IMR-90 (cell line): ENCODE results near the gene SIK2. TPM values are rescaled to one million over a fixed set of nuclear protein-coding genes. Genes with fewer than 3 reads are reported as not detected.

Experiments used
- ATAC-seq: fragments of 200-7000 bp; cut with Tn5 transposase; 2 replicates; pipeline ENCODE4 v1.9.1; 2020; ENCODE audit warnings: low read depth, mild to moderate bottlenecking, moderate library complexity
- BruUV-seq: library from RNA; stranded (reverse); fragments of 400-500 nt; replicated peaks from 2 replicates; lab custom pipeline; 2021; lab: Mats Ljungman, UMichigan
- CTCF ChIA-PET: fragments of 300-600 bp; formaldehyde crosslinking; extraction: SDS; loops from one replicate; lab custom pipeline; 2021; ENCODE audit warnings: antibody characterized with exemption; lab: Yijun Ruan, JAX
- POLR2A ChIA-PET: fragments of 300-600 bp; sonication (Branson Sonifier 250); formaldehyde crosslinking; loops from one replicate; lab custom pipeline; 2022; ENCODE audit warnings: antibody characterized with exemption; ENCODE audit not compliant: unreplicated experiment; lab: Charles Lee
- DNase-seq: peaks from one replicate; pipeline ENCODE4 v3.0.0; 2013
- H2AFZ ChIP-seq: replicated peaks from 2 replicates; pipeline ENCODE3; 2013; ENCODE audit warnings: low read length, mild to moderate bottlenecking; ENCODE audit not compliant: poor library complexity
- H2AK5ac ChIP-seq: 2 replicates; pipeline ENCODE4 v1.6.1; 2013; ENCODE audit warnings: low read depth, low read length, inconsistent platforms
- H2AK9ac ChIP-seq: replicated peaks from 2 replicates; pipeline ENCODE3; 2013; ENCODE audit warnings: mild to moderate bottlenecking, low read depth, low read length, moderate library complexity; ENCODE audit not compliant: poor library complexity
- H2BK120ac ChIP-seq: 2 replicates; pipeline ENCODE4 v1.6.1; 2013; ENCODE audit warnings: low read depth, low read length, inconsistent platforms
- H2BK15ac ChIP-seq: 3 replicates; pipeline ENCODE4 v1.6.1; 2013; ENCODE audit warnings: low read depth, low read length, inconsistent platforms
- H2BK20ac ChIP-seq: 2 replicates; pipeline ENCODE4 v1.6.1; 2013; ENCODE audit warnings: low read depth, mild to moderate bottlenecking, inconsistent platforms, low read length, moderate library complexity
- H2BK5ac ChIP-seq: 2 replicates; pipeline ENCODE4 v1.6.1; 2013; ENCODE audit warnings: mild to moderate bottlenecking, low read depth, low read length, inconsistent platforms; ENCODE audit not compliant: poor library complexity, severe bottlenecking
- H3K14ac ChIP-seq: replicated peaks from 2 replicates; pipeline ENCODE4 v1.6.1; 2013; ENCODE audit warnings: low read depth, low read length, inconsistent platforms
- H3K18ac ChIP-seq: 2 replicates; pipeline ENCODE4 v1.6.1; 2013; ENCODE audit warnings: low read depth, low read length, control low read depth
- H3K23ac ChIP-seq: 2 replicates; pipeline ENCODE4 v1.6.1; 2013; ENCODE audit warnings: low read depth, low read length, inconsistent platforms
- H3K27ac ChIP-seq: 2 replicates; pipeline ENCODE4 v1.5.1; 2013; ENCODE audit warnings: mild to moderate bottlenecking, control low read depth, low read length; ENCODE audit not compliant: insufficient read depth
- H3K27me3 ChIP-seq: 2 replicates; pipeline ENCODE4 v1.6.1; 2013; ENCODE audit warnings: low read length; ENCODE audit not compliant: control insufficient read depth, insufficient read depth
- H3K36me3 ChIP-seq: 2 replicates; pipeline ENCODE4 v1.6.1; 2013; ENCODE audit warnings: low read length, mixed read lengths; ENCODE audit not compliant: control insufficient read depth, insufficient read depth
- H3K4ac ChIP-seq: 2 replicates; pipeline ENCODE4 v1.6.1; 2013; ENCODE audit warnings: low read depth, low read length, inconsistent platforms
- H3K4me1 ChIP-seq: 2 replicates; pipeline ENCODE4 v1.6.1; 2013; ENCODE audit warnings: low read length, mixed read lengths; ENCODE audit not compliant: control insufficient read depth, insufficient read depth
- H3K4me2 ChIP-seq: 2 replicates; pipeline ENCODE4 v1.6.1; 2013; ENCODE audit warnings: low read depth, mild to moderate bottlenecking, control low read depth, low read length, moderate library complexity
- H3K4me3 ChIP-seq: 2 replicates; pipeline ENCODE4 v1.5.1; 2013; ENCODE audit warnings: low read depth, mild to moderate bottlenecking, control low read depth, low read length, moderate library complexity; ENCODE audit not compliant: insufficient read depth
- H3K56ac ChIP-seq: 2 replicates; pipeline ENCODE4 v1.6.1; 2013; ENCODE audit warnings: low read length, inconsistent platforms; ENCODE audit not compliant: insufficient read depth; ENCODE audit errors: extremely low read depth
- H3K79me1 ChIP-seq, 2 experiments: 2 replicates each; pipeline ENCODE4 v1.6.1; 2013; ENCODE audit warnings: low read length in 2 of 2, inconsistent platforms in 1 of 2, low read depth in 1 of 2
- H3K9ac ChIP-seq: 2 replicates; pipeline ENCODE4 v1.6.1; 2013; ENCODE audit warnings: low read depth, low read length, control low read depth
- H3K9me1 ChIP-seq: 2 replicates; pipeline ENCODE4 v1.6.1; 2013; ENCODE audit warnings: low read length, inconsistent platforms; ENCODE audit not compliant: insufficient read depth
- H3K9me3 ChIP-seq: 2 replicates; pipeline ENCODE4 v1.6.1; 2013; ENCODE audit warnings: low read length; ENCODE audit not compliant: control insufficient read depth, insufficient read depth
- H4K20me1 ChIP-seq: 2 replicates; pipeline ENCODE4 v1.6.1; 2013; ENCODE audit warnings: low read length, inconsistent platforms; ENCODE audit not compliant: insufficient read depth
- H4K5ac ChIP-seq: 2 replicates; pipeline ENCODE4 v1.6.1; 2013; ENCODE audit warnings: mild to moderate bottlenecking, low read depth, low read length, control low read depth
- H4K8ac ChIP-seq, 2 experiments: 2 replicates each; pipeline ENCODE4 v1.6.1; 2013; ENCODE audit warnings: low read depth in 2 of 2, low read length in 2 of 2, control low read depth in 1 of 2, inconsistent platforms in 1 of 2
- H4K91ac ChIP-seq: 2 replicates; pipeline ENCODE4 v1.6.1; 2013; ENCODE audit warnings: low read depth, low read length, inconsistent platforms; ENCODE audit not compliant: insufficient read depth
- CHD1 ChIP-seq: IDR thresholded peaks from 2 replicates; pipeline ENCODE4 v1.6.1; 2012; ENCODE audit warnings: low read depth, low read length, improper control_type of control experiment
- MAFK ChIP-seq: IDR thresholded peaks from 2 replicates; pipeline ENCODE4 v1.6.1; 2012; ENCODE audit warnings: low read depth, low read length, improper control_type of control experiment
- MXI1 ChIP-seq: IDR thresholded peaks from 2 replicates; pipeline ENCODE4 v1.6.1; 2012; ENCODE audit warnings: low read depth, mild to moderate bottlenecking, low read length, moderate library complexity, borderline replicate concordance
- POLR2A ChIP-seq: IDR thresholded peaks from 2 replicates; pipeline ENCODE4 v1.6.1; 2012; ENCODE audit warnings: mild to moderate bottlenecking, low read depth, low read length
- WGBS, 2 experiments: methylation state at CpG; one replicate each; pipeline versions ENCODE4 v1.1.5 to v1.1.7; 2013; ENCODE audit warnings: missing lambda C conversion rate in 2 of 2; ENCODE audit not compliant: insufficient read length in 1 of 2; ENCODE audit errors: extremely low coverage in 2 of 2; 5-methylcytosine and 5-hydroxymethylcytosine counted together
- dilution Hi-C: fragments of 300-500 bp; cut with HindIII; formaldehyde crosslinking; loops from one replicate; pipeline ENCODE4 v1.14.3; 2018; ENCODE audit warnings: low sequenced_read_pairs; ENCODE audit not compliant: unreplicated experiment
- in situ Hi-C: fragments of 300-500 bp; cut with MboI; formaldehyde crosslinking; loops from 3 replicates; pipeline ENCODE4 v1.14.3; 2019; ENCODE audit warnings: low sequenced_read_pairs, inconsistent platforms, mixed read lengths
- intact Hi-C: fragments of 100-400 bp; cut with micrococcal nuclease; formaldehyde crosslinking; loops from 2 replicates; pipeline ENCODE4 v1.10.0; 2022
- polyA plus RNA-seq, 3 experiments: library from polyadenylated mRNA; depleted of rRNA; stranded (reverse); fragments of >200 nt; gene quantifications; 2 replicates each; pipeline ENCODE4 v1.2.3, GENCODE V29; 2012; ENCODE audit warnings: low replicate concordance in 1 of 3
- total RNA-seq: library from RNA; depleted of rRNA; stranded (reverse); fragments of >200 nt; gene quantifications from 2 replicates; pipeline ENCODE4 v1.2.3, GENCODE V29; 2012

The SIK2 gene
- total and polyA plus RNA-seq, 2 of the 4 experiments (the other 2 are of a cell fraction), result 7.9 to 10.4 TPM

DNA sequence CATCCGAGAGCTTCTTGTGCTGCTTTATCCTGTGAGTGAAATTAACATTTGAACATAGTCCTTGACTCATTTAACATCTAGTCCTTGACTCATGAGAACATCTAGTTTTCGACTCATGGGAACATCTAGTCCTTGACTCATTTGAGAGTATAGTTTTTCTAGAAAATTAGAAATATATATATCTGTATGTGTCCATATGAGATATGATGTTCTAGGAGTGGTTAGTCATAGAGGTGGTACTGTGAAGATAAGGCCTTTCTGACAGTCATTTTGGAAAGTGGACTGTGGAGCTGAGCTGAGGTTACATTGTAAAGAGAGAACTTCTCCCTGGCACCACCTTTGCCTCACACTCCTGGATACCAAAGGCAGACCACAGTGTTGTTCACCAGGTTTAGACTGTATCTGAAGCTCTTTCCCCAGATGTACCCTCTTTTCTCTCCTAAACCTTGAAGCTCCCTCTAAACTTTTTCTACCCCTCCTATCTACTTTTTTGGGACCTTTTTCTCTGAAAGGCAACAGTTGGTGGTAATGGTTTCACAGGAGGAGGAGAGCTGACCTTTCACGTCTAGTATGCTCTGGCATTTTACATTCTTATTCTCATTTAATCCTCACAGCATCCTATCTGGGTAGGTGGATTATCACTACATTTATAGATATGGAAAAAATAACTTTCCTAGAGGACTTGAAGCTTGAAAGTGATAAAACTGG, 96.8 kb downstream of the SIK2 start (continued):
- TF ChIP-seq MXI1, result no peak

DNA sequence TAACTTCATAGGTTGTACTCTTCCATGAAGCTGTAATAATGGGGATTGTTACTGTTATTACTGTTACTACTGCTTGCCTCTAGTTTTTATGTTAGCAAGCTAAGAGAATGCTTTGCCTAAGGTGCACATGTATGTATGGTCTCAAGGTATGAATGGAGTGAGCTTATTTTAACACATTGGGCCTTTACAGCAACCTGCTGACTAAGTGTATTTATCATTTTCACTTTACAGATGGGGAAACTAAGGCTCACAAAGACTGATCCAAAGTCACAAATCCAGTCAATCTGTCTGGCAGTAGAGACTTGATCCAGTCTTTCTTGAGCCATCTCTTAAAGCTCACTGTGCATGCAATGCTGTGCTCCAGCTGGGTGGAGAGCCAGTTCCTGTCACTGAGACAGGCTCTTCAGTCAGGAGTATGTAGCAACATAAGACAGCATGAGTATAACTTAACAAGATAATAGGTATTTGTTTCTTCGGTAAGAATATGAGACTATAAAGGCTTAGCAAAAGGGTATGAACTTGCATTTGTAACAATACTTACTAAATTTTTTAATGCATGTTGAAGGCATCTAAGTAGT, 97.4 kb downstream of the SIK2 start:
- Histone ChIP-seq H2BK120ac (no peak overlapping the region), H2BK5ac (no peak overlapping the region), H3K9me1 (peaks cover 14% of the 10 kb centered on the region), H4K91ac (no peak overlapping the region; the same call in 1 of the 2 replicates), H3K79me1 (peaks cover 27 to 36% of the 10 kb centered on the region in 2 experiments), H3K36me3 (peaks cover 15% of the 10 kb centered on the region), H3K27me3 (no peaks in the 10 kb centered on the region), H3K9me3 (no peaks in the 10 kb centered on the region), H2AK9ac (no peak overlapping the region), H3K18ac (no peak overlapping the region), H3K4ac (no peak overlapping the region), H4K8ac (no peak overlapping the region), H3K14ac (no peak overlapping the region), H4K20me1 (no peaks in the 10 kb centered on the region), H3K4me1 (peaks cover 13% of the 10 kb centered on the region), H4K5ac (no peak overlapping the region), H2BK20ac (no peak overlapping the region), H3K56ac (no peak overlapping the region), H2AK5ac (no peak overlapping the region), H2AFZ (no peak overlapping the region), H3K4me3 (no peak overlapping the region), H3K9ac (no peak overlapping the region), H3K23ac (no peak overlapping the region; the same call in 1 of the 2 replicates), H3K27ac (no peak overlapping the region), H2BK15ac (peak overlapping the region; percentile 59; the same call in 1 of the 3 replicates), H3K4me2 (no peak overlapping the region)
- POLR2A ChIA-PET, result no interaction called here
- DNase-seq (no peak), ATAC-seq (no peak)
- intact Hi-C loops (loop anchor here (5.0 to 10.0 kb wide), 2 partner anchors 78 to 95 kb away; partner anchors contain the start of gene SIK2), dilution Hi-C loops (no loop called here), in situ Hi-C loops (no loop called here)
- no CpG with 5 or more reads among the region's 1 CpG for WGBS, 2 experiments
- no TSS peak for BruUV-seq
- TF ChIP-seq POLR2A (no peak), MAFK (peak; percentile 46; the same call in 1 of the 2 replicates), CHD1 (no peak)
- CTCF ChIA-PET, result no interaction called here
